HEK293 (cell line): ENCODE results near the gene GATA3.

Experiments used
- CTCF ChIP-seq: fragments of 450-650 bp; formaldehyde crosslinking; IDR thresholded peaks from 2 replicates; pipeline ENCODE4 v1.5.1; 2016; ENCODE audit warnings: missing biosample characterization, missing genetic modification characterization
- ELK4 ChIP-seq: IDR thresholded peaks from 2 replicates; pipeline ENCODE4 v1.6.1; 2011; ENCODE audit warnings: mild to moderate bottlenecking, low read depth, low read length, borderline replicate concordance
- IKZF3 ChIP-seq: fragments of 450-650 bp; IDR thresholded peaks from 2 replicates; pipeline ENCODE4 v1.5.0; 2018; ENCODE audit warnings: missing biosample characterization, mild to moderate bottlenecking, missing genetic modification characterization, moderate library complexity
- PRDM6 ChIP-seq: fragments of 450-650 bp; formaldehyde crosslinking; IDR thresholded peaks from 2 replicates; pipeline ENCODE4 v1.5.1; 2017; ENCODE audit warnings: missing biosample characterization, missing genetic modification characterization
- RBAK ChIP-seq: fragments of 450-650 bp; formaldehyde crosslinking; IDR thresholded peaks from 2 replicates; pipeline ENCODE4 v1.5.1; 2016; ENCODE audit warnings: missing biosample characterization, missing genetic modification characterization
- REST ChIP-seq: fragments of 450-650 bp; formaldehyde crosslinking; IDR thresholded peaks from 2 replicates; pipeline ENCODE4 v1.5.1; 2016; ENCODE audit warnings: missing biosample characterization, missing genetic modification characterization
- ZBTB17 ChIP-seq: fragments of 450-650 bp; formaldehyde crosslinking; IDR thresholded peaks from 2 replicates; pipeline ENCODE4 v1.5.1; 2016; ENCODE audit warnings: missing biosample characterization, missing genetic modification characterization
- ZBTB49 ChIP-seq: fragments of 450-650 bp; formaldehyde crosslinking; IDR thresholded peaks from 2 replicates; pipeline ENCODE4 v1.5.1; 2016; ENCODE audit warnings: missing biosample characterization, missing genetic modification characterization, low read depth
- ZIC2 ChIP-seq: fragments of 450-650 bp; formaldehyde crosslinking; IDR thresholded peaks from 2 replicates; pipeline ENCODE4 v1.5.1; 2016; ENCODE audit warnings: missing biosample characterization, missing genetic modification characterization
- ZNF398 ChIP-seq: fragments of 450-650 bp; formaldehyde crosslinking; IDR thresholded peaks from 2 replicates; pipeline ENCODE4 v1.5.1; 2017; ENCODE audit warnings: missing biosample characterization, missing genetic modification characterization
- ZNF623 ChIP-seq: fragments of 450-650 bp; formaldehyde crosslinking; IDR thresholded peaks from 2 replicates; pipeline ENCODE4 v1.5.1; 2016; ENCODE audit warnings: missing biosample characterization, missing genetic modification characterization
- ZNF664 ChIP-seq: fragments of 450-650 bp; formaldehyde crosslinking; IDR thresholded peaks from 2 replicates; pipeline ENCODE4 v1.5.1; 2016; ENCODE audit warnings: missing biosample characterization, missing genetic modification characterization
- ZNF785 ChIP-seq: fragments of 450-650 bp; formaldehyde crosslinking; IDR thresholded peaks from 2 replicates; pipeline ENCODE4 v1.5.1; 2016; ENCODE audit warnings: missing biosample characterization, missing genetic modification characterization

GRCh38 chr10:8112230-8112905 lies 57.9 kb downstream of the GATA3 start:
- TF ChIP-seq ZBTB49 (tag by site-specific recombination) = no peak
- no peak for TF ChIP-seq ZIC2 (tag by site-specific recombination)
- no peak for TF ChIP-seq RBAK (tag by site-specific recombination)
- no peak for TF ChIP-seq ZNF785
- TF ChIP-seq ZNF664 (tag by site-specific recombination) = no peak
- TF ChIP-seq ZNF623 (tag by site-specific recombination) = no peak
- no peak for TF ChIP-seq CTCF
- no peak for TF ChIP-seq ELK4
- TF ChIP-seq ZBTB17 = no peak
- TF ChIP-seq ZNF398 (tag by site-specific recombination) = no peak
- TF ChIP-seq PRDM6 = no peak
- no peak for TF ChIP-seq REST (tag by site-specific recombination)
- no peak for TF ChIP-seq IKZF3 (tag by site-specific recombination)
